ENCODE results near the gene NXPE3. TPM values are rescaled to one million over a fixed set of nuclear protein-coding genes. Genes with fewer than 3 reads are reported as not detected.
"Not testable (repeated sequence)": the region's sequence is repeated elsewhere in the genome, so short reads cannot be mapped to it uniquely, and the experiment has no call there.

Gene NXPE3
- 4.9 and 7.7 TPM in 2 replicates for total RNA-seq
- 6.7 and 7.3 TPM in 2 replicates for polyA plus RNA-seq

DNA sequence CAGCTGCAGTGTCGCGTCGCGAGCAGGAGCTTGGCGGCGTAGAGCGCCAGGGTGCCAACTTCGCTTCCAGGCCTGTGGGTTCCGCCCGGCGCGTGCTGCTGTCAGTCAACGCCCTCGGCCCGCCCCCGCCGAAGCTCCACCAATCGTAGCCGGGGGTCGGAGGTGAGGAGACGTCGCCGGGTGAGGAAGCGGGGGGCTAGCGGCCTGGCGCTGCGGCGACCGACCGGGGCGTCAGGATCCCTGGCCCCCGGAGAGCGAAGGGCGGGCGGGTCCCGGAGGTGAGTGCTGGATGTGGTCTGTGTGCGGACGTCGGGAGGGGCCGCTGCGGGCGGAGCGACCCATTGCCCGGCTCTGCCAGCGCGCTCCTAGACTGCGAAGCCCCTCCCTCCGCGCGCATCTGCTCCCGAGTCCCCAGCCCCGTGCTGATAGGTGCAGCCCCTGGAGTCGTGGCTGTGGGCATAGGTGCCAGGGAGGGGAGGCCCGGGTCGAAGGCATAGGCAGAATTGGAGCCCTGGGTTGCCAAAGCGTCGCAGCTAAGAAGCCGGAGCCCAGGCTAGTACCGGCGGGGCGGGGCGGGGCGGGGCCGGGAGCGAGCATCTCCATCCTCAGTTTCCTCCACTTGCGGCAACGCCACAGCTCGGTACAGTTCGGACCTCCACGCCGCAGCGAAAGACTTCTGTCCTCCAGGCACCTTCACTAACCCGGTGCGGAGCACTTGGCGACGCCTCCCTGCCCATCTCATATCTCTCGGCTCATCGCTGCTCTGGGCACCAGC, at the start of gene NXPE3:
Gene NXPE3, plus strand, starts transcription at position 165 of the 775 bp plus-strand sequence. CDS start 6,386 bp downstream, outside the sequence.
- H3K4me1 ChIP-seq (ENCODE audit: low read depth): peaks cover 4% of the 10 kb centered on the region
- TF ChIP-seq, protein P1, sequence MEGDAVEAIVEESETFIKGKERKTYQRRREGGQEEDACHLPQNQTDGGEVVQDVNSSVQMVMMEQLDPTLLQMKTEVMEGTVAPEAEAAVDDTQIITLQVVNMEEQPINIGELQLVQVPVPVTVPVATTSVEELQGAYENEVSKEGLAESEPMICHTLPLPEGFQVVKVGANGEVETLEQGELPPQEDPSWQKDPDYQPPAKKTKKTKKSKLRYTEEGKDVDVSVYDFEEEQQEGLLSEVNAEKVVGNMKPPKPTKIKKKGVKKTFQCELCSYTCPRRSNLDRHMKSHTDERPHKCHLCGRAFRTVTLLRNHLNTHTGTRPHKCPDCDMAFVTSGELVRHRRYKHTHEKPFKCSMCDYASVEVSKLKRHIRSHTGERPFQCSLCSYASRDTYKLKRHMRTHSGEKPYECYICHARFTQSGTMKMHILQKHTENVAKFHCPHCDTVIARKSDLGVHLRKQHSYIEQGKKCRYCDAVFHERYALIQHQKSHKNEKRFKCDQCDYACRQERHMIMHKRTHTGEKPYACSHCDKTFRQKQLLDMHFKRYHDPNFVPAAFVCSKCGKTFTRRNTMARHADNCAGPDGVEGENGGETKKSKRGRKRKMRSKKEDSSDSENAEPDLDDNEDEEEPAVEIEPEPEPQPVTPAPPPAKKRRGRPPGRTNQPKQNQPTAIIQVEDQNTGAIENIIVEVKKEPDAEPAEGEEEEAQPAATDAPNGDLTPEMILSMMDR (IDR thresholded peaks at IDR 0.05; ENCODE audit: low read depth, low read length): no peak
- no peaks in the 10 kb centered on the region for H3K9me3 ChIP-seq (ENCODE audit: low read depth)
- no peak within 1 kb of the TSS for H3K27ac ChIP-seq
- H3K36me3 ChIP-seq: no peaks in the 10 kb centered on the region
- peak; percentile 82 to 87 for DNase-seq (ENCODE audit: low read depth in 1 of 2, low spot score in 1 of 2)
- H3K27me3 ChIP-seq: no peaks in the 10 kb centered on the region
- H3K4me3 ChIP-seq: peak within 1 kb of the TSS; percentile 57

DNA sequence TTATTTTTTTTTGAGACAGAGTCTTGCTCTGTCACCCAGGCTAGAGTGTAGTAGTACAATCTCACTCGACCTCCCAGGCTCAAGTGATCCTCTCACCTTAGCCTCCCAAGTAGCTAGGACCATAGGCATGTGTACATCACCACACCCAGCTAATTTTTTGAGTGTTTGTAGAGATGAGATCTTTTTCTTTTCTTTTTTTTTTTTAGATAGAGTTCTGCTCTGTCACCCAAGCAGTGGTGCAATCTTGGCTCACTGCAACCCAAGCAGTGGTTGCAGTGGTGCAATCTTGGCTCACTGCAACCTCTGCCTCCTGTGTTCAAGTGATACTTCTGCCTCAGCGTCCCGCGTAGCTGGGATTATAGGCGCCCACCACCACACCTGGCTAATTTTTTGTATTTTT, 49.4 kb upstream of the NXPE3 start:
- Histone ChIP-seq H3K27me3 (no peaks in the 10 kb centered on the region), H3K4me1 (ENCODE audit: low read depth) (peaks cover 6% of the 10 kb centered on the region), H3K27ac (no peak overlapping the region), H3K4me3 (no peak overlapping the region), H3K9me3 (ENCODE audit: low read depth) (no peaks in the 10 kb centered on the region), H3K36me3 (peaks cover 51% of the 10 kb centered on the region)
- DNase-seq (ENCODE audit: low read depth in 1 of 2, low spot score in 1 of 2): no peak
- TF ChIP-seq, protein P1 (IDR thresholded peaks at IDR 0.05; ENCODE audit: low read depth, low read length): no peak

DNA sequence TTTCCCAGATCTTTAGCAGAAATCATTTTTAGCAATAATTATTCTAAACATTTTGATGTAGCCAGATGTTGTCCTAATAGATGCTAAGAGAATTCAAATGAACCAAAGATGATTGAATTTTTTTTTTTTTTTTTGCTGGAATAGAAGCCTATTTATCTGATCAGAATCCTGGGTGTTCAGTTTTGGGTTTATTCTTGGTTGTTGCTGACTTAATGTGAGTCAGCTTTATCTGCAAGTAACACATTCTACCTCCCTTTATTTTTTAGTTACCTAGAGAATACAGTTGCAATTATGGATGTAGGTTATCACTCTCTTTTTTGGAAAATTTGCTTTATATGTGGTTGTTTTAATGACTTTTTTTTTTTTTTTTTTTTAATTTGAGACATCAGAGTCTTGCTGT, 48.2 kb upstream of the NXPE3 start:
- Histone ChIP-seq H3K27ac (no peak overlapping the region), H3K27me3 (no peaks in the 10 kb centered on the region), H3K36me3 (peaks cover 58% of the 10 kb centered on the region), H3K4me1 (ENCODE audit: low read depth) (peaks cover 3% of the 10 kb centered on the region), H3K9me3 (ENCODE audit: low read depth) (no peaks in the 10 kb centered on the region), H3K4me3 (no peak overlapping the region)
- TF ChIP-seq, protein P1 (IDR thresholded peaks at IDR 0.05; ENCODE audit: low read depth, low read length): no peak
- DNase-seq (ENCODE audit: low read depth in 1 of 2, low spot score in 1 of 2): no peak

DNA sequence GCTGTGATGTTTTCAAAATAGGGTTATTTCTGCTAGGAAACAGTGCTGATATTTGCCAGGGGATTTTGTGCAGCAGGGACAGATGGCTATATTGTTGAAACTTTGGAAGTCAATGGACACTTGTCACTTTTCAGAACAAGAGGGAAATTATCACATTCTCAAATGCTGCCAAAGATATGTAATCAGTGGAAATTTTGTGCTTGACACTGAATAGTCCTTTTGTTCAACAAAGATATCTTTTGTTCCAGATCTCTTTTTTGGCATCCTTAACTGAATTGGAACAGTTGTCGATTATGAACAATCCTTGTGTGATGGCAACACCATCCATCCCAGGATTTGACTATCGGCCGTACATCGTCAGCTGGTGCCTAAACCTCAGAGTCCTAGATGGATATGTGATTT, 46.8 kb upstream of the NXPE3 start:
- TF ChIP-seq, protein P1 (IDR thresholded peaks at IDR 0.05; ENCODE audit: low read depth, low read length): no peak
- no peak overlapping the region for H3K4me3 ChIP-seq
- no peaks in the 10 kb centered on the region for H3K4me1 ChIP-seq (ENCODE audit: low read depth)
- peaks cover 55% of the 10 kb centered on the region for H3K36me3 ChIP-seq
- DNase-seq (ENCODE audit: low read depth in 1 of 2, low spot score in 1 of 2): no peak
- H3K27ac ChIP-seq: no peak overlapping the region
- H3K9me3 ChIP-seq (ENCODE audit: low read depth): no peaks in the 10 kb centered on the region
- H3K27me3 ChIP-seq: no peaks in the 10 kb centered on the region

DNA sequence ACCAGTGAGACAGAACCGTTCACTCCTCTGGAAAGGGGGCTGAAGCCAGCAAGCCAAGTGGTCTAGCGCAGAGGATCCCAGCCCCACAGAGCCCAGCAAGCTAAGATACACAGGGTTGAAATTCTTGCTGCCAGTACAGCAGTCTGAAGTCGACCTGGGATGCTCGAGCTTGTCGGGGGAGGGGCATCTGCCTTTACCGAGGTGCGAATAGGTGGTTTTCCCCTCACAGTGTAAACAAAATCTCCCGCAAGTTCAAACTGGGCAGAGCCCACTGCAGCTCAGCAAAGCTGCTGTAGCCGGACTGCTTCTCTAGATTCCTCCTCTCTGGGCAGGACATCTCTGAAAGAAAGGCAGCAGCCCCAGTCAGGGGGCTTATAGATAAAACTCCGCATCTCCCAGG, 43.2 kb upstream of the NXPE3 start:
- Histone ChIP-seq H3K36me3 (peaks cover 33% of the 10 kb centered on the region), H3K27me3 (no peaks in the 10 kb centered on the region), H3K4me1 (ENCODE audit: low read depth) (no peaks in the 10 kb centered on the region), H3K27ac (no peak overlapping the region), H3K9me3 (ENCODE audit: low read depth) (no peaks in the 10 kb centered on the region), H3K4me3 (no peak overlapping the region)
- no peak for DNase-seq (ENCODE audit: low read depth in 1 of 2, low spot score in 1 of 2)
- TF ChIP-seq, protein P1 (IDR thresholded peaks at IDR 0.05; ENCODE audit: low read depth, low read length): no peak

DNA sequence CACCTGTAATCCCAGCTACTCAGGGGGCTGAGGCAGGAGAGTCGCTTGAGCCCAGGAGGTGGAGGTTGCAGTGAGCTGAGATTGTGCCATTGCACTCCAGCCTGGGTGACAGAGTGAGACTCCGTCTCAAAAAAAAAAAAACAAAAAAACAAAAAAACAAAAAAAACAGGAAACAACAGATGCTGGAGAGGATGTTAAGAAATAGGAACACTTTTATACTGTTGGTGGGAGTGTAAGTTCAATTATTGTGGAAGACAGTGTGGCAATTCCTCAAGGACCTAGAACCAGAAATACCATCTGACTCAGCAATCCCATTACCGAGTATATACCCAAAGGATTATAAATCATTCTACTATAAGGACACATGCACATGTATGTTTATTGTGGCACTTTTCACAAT, 37.1 kb upstream of the NXPE3 start:
- not testable (repeated sequence) for H3K27me3 ChIP-seq; H3K27ac ChIP-seq; H3K36me3 ChIP-seq; DNase-seq (ENCODE audit: low read depth in 1 of 2, low spot score in 1 of 2); H3K4me3 ChIP-seq; H3K9me3 ChIP-seq (ENCODE audit: low read depth); H3K4me1 ChIP-seq (ENCODE audit: low read depth)

Measured in cardiac muscle cell (in vitro differentiated cells and primary cell).